ENCODE data around the gene SLC8A3. TPM values are rescaled to one million over a fixed set of nuclear protein-coding genes. Genes with fewer than 3 reads are reported as not detected.

SLC8A3 gene
- total RNA-seq, 4 donors from 2014 or later, result 0.19 to 1.7 (median 0.90) TPM

- intact Hi-C loops (cut with DNase I), result no loop called here
- DNase-seq (ENCODE audit: extremely low spot score), result peak; percentile 74
- 31% methylated on average over 4 of the region's 4 CpGs for WGBS
- no peak overlapping the region for H3K27ac ChIP-seq (replicated peaks in 1 of 4)
- H3K36me3 ChIP-seq, result no peaks in the 10 kb centered on the region
- peaks cover 0 to 57% (median 7%) of the 10 kb centered on the region in 4 donors for H3K27me3 ChIP-seq
- H3K4me3 ChIP-seq, result no peak overlapping the region
- peaks cover 6 to 13% (median 12%) of the 10 kb centered on the region in 4 donors for H3K4me1 ChIP-seq
- peaks cover 0 to 10% (median 5%) of the 10 kb centered on the region in 4 donors for H3K9me3 ChIP-seq
- TF ChIP-seq POLR2A (IDR thresholded peaks at IDR 0.05; ENCODE audit: low read depth) (no peak), EP300 (IDR thresholded peaks at IDR 0.05) (no peak), POLR2AphosphoS5 (IDR thresholded peaks at IDR 0.05) (no peak), CTCF (IDR thresholded peaks at IDR 0.05) (no peak)
These were observed 4.6 kb upstream of the SLC8A3 start for GRCh38 chr14:70193396-70193795.

- WGBS, result 83% methylated on average over 2 of the region's 2 CpGs
- intact Hi-C loops (cut with DNase I), result no loop called here
- DNase-seq (ENCODE audit: extremely low spot score), result peak; percentile 70
- TF ChIP-seq POLR2AphosphoS5 (IDR thresholded peaks at IDR 0.05), result no peak
- no peak for TF ChIP-seq CTCF (IDR thresholded peaks at IDR 0.05)
- no peak for TF ChIP-seq POLR2A (IDR thresholded peaks at IDR 0.05; ENCODE audit: low read depth)
- no peak for TF ChIP-seq EP300 (IDR thresholded peaks at IDR 0.05)
- Histone ChIP-seq H3K9me3 (peaks cover 0 to 10% (median 5%) of the 10 kb centered on the region in 4 donors), H3K4me3 (no peak overlapping the region), H3K4me1 (peaks cover 7 to 18% (median 17%) of the 10 kb centered on the region in 4 donors), H3K27me3 (peaks cover 0 to 62% (median 10%) of the 10 kb centered on the region in 4 donors), H3K36me3 (no peaks in the 10 kb centered on the region), H3K27ac (replicated peaks in 1 of 4) (no peak overlapping the region)
These were observed 4.2 kb upstream of the SLC8A3 start for GRCh38 chr14:70192915-70193314.

- no peaks in the 10 kb centered on the region for H3K36me3 ChIP-seq
- H3K27me3 ChIP-seq, result peaks cover 0 to 84% (median 12%) of the 10 kb centered on the region in 4 donors
- intact Hi-C loops (cut with DNase I), result no loop called here
- H3K9me3 ChIP-seq, result peaks cover 0 to 4% (median 2%) of the 10 kb centered on the region in 4 donors
- H3K27ac ChIP-seq (replicated peaks in 1 of 4), result no peak overlapping the region
- TF ChIP-seq POLR2AphosphoS5 (IDR thresholded peaks at IDR 0.05) (no peak), POLR2A (IDR thresholded peaks at IDR 0.05; ENCODE audit: low read depth) (no peak), EP300 (IDR thresholded peaks at IDR 0.05) (no peak), CTCF (IDR thresholded peaks at IDR 0.05) (no peak)
- peaks cover 14 to 31% (median 30%) of the 10 kb centered on the region in 4 donors for H3K4me1 ChIP-seq
- DNase-seq (ENCODE audit: extremely low spot score), result peak; percentile 57
- no peak overlapping the region for H3K4me3 ChIP-seq
- WGBS, result 86% methylated on average over 6 of the region's 6 CpGs
These were observed 1.4 kb upstream of the SLC8A3 start for GRCh38 chr14:70190156-70190555.

GRCh38 chr14:70189456-70190077, 816 bp upstream of the SLC8A3 start:
- Histone ChIP-seq H3K4me1 (peaks cover 14 to 31% (median 30%) of the 10 kb centered on the region in 4 donors), H3K4me3 (peak overlapping the region; percentile 51 to 59 (median 52)), H3K27ac (replicated peaks in 1 of 4) (no peak overlapping the region), H3K36me3 (no peaks in the 10 kb centered on the region), H3K27me3 (peaks cover 0 to 79% (median 12%) of the 10 kb centered on the region in 4 donors), H3K9me3 (no peaks in the 10 kb centered on the region)
- intact Hi-C loops (cut with DNase I), result no loop called here
- TF ChIP-seq CTCF (IDR thresholded peaks at IDR 0.05) (no peak), POLR2AphosphoS5 (IDR thresholded peaks at IDR 0.05) (no peak), EP300 (IDR thresholded peaks at IDR 0.05) (no peak), POLR2A (IDR thresholded peaks at IDR 0.05; ENCODE audit: low read depth) (no peak)
- DNase-seq (ENCODE audit: extremely low spot score), result peak; percentile 62
- 46% methylated on average over 9 of the region's 9 CpGs for WGBS
